HCT116 (cell line): ENCODE measurements around the gene BCAR1.

ENCODE experiments used
- CTCF ChIP-seq, 3 experiments: fragments of 200-600 bp in 1 of 3; sonication (generic) in 1 of 3; IDR thresholded peaks in 2 of 3; conservative IDR thresholded peaks in 1 of 3; 2 replicates each; pipeline ENCODE4 v1.5.1; 2012 to 2017; ENCODE audit warnings: low read depth in 2 of 3, low read length in 2 of 3, antibody characterized with exemption in 1 of 3, borderline replicate concordance in 1 of 3, control low read depth in 1 of 3, mild to moderate bottlenecking in 1 of 3, mixed read lengths in 1 of 3, mixed run types in 1 of 3, moderate library complexity in 1 of 3; ENCODE audit not compliant: insufficient read depth in 1 of 3
- EZH2phosphoT487 ChIP-seq: fragments of 200-600 bp; IDR thresholded peaks from 2 replicates; pipeline ENCODE4 v1.6.1; 2018; ENCODE audit warnings: antibody characterized with exemption, borderline replicate concordance
- POLR2A ChIP-seq: IDR thresholded peaks from 2 replicates; pipeline ENCODE4 v1.7.0; 2011; ENCODE audit warnings: borderline replicate concordance; ENCODE audit not compliant: insufficient read depth, insufficient read length; ENCODE audit errors: extremely low read depth
- RAD21 ChIP-seq: IDR thresholded peaks from 2 replicates; pipeline ENCODE4 v1.6.1; 2012; ENCODE audit warnings: low read depth, mild to moderate bottlenecking

DNA sequence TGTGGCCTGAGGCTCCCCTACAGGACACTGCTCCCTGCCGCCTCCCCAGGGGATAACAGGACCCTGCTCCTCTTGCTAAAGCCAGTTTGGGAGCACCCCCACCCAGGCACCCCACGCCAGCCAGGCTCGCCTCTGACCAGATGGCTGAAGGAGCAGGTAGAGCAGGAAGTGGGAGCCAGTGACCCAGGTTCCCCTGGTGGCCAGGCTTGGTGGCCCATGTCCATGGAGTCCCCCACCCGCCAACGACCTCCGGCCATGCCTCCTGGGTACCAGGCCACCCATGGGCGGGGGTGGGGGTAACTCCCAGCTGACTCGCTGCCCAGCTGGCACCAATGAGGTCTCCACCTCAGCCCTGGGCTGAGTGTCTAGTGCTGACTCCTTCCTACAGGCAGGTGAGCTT is 10.0 kb downstream of the BCAR1 start:
- no peak for TF ChIP-seq CTCF (IDR thresholded peaks at IDR 0.05 in 2 of 3, conservative IDR thresholded peaks at IDR 0.05 in 1 of 3; ENCODE audit: borderline replicate concordance in 1 of 3, insufficient read depth in 1 of 3, low read depth in 2 of 3, low read length in 2 of 3)
- TF ChIP-seq EZH2phosphoT487 = no peak
- no peak for TF ChIP-seq RAD21
- TF ChIP-seq POLR2A = no peak
